Measurements from ENCODE around the gene WDCP.

WDCP gene

DNA sequence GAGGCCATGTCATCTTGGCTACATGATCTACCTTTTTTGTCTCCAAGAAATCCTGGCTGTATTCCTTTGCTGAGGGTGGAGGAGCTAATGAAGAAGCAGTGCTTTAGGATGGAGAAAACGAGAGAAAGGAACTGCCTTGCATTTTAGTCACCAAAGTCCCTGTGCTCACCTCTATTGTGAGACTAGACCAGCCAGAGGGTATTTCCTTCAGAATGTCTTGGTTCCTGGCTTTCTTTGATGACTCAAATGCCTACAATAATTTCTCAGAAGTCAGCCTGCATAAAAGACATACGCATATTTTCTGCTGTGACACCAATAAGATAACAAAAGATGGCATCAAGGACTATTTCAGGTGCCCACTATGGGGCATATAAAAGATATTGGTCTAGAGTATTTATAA, 18.1 kb upstream of the WDCP start:
- Histone ChIP-seq H4K91ac (ENCODE audit: low read length) (no peak overlapping the region), H2BK120ac (ENCODE audit: low read depth, low read length) (no peak overlapping the region)
- 100% methylated on average over 1 of the region's 2 CpGs for WGBS

DNA sequence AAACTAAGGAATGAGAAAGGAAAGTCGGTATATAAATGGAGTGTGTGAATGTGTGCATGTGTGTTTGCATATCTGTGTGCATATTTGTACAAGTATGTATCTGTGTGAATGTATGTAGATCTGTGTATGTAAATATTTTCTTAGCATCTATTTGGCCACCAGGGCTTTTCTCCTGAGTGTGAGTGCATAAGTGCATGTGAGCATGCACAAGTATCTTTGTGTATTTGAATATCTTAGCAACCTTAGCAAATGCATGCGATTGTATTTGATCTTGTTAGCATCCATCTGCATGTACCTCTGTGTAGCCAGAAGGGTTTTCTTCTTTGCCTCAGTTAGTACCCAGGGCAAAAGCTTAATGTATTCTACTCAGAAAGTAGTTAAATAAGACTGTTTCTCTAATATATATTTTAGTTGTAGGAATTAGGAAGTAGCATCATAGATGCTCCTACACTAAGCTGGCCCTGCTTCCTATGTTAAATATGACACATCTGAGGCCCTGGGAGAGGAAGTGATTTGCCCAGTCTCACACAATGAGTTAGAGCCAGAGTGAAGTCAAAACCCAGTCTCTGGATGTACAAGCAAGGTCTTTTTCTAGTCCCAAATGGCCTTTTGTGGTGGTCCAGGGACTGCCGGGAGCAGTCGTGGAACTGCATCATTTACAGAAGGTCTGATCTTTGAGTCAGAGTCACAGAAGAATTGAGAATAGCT, 11.5 kb upstream of the WDCP start:
- no peak overlapping the region for H3K18ac ChIP-seq (ENCODE audit: low read depth in 1 of 2, low read length in 2 of 2)
- H3K79me1 ChIP-seq (replicated peaks; ENCODE audit: low read length, poor library complexity, severe bottlenecking), result no peaks in the 10 kb centered on the region
- no peaks in the 10 kb centered on the region for H3K4me1 ChIP-seq (ENCODE audit: control insufficient read depth, insufficient read depth, low read depth, low read length)
- H2BK5ac ChIP-seq (ENCODE audit: low read depth, low read length, poor library complexity, severe bottlenecking), result no peak overlapping the region
- peaks cover 4 to 22% of the 10 kb centered on the region in 2 experiments for H3K36me3 ChIP-seq (ENCODE audit: control insufficient read depth in 1 of 2, insufficient read depth in 2 of 2, low read depth in 1 of 2, low read length in 2 of 2)
- H3K9ac ChIP-seq (ENCODE audit: low read length), result no peak overlapping the region
- 96% methylated on average over 4 of the region's 4 CpGs for WGBS
- no peak overlapping the region for H2BK15ac ChIP-seq (ENCODE audit: low read depth, poor library complexity, severe bottlenecking)
- no peaks in the 10 kb centered on the region for H3K27me3 ChIP-seq (ENCODE audit: control insufficient read depth in 1 of 2, insufficient read depth in 1 of 2, low read length in 2 of 2)
- no peak overlapping the region for H3K4ac ChIP-seq (ENCODE audit: low read depth in 1 of 2, low read length in 2 of 2)
- H2AFZ ChIP-seq (ENCODE audit: low read depth, low read length), result no peak overlapping the region
- H3K4me3 ChIP-seq (ENCODE audit: insufficient read depth in 1 of 2, low read depth in 1 of 2, low read length in 2 of 2), result no peak overlapping the region
- no peak for DNase-seq
- H2BK120ac ChIP-seq (ENCODE audit: low read depth, low read length), result no peak overlapping the region
- no peak overlapping the region for H3K14ac ChIP-seq (ENCODE audit: low read length in 2 of 2)
- H3K9me3 ChIP-seq (ENCODE audit: control insufficient read depth, low read length), result no peaks in the 10 kb centered on the region
- no peak overlapping the region for H4K91ac ChIP-seq (ENCODE audit: low read length)
- no peak overlapping the region for H3K23ac ChIP-seq (ENCODE audit: low read length in 2 of 2)
- no peak overlapping the region for H3K4me2 ChIP-seq (ENCODE audit: low read length, poor library complexity, severe bottlenecking)
- H3K27ac ChIP-seq (ENCODE audit: low read length, poor library complexity, severe bottlenecking), result no peak overlapping the region
- H2BK12ac ChIP-seq (ENCODE audit: low read length in 2 of 2), result no peak overlapping the region
- no peak overlapping the region for H4K8ac ChIP-seq (ENCODE audit: low read length)
- no peak overlapping the region for H2AK5ac ChIP-seq (ENCODE audit: low read length, severe bottlenecking)

More for the DNA sequence above, 18.1 kb upstream of the WDCP start:
- Histone ChIP-seq H3K79me1 (replicated peaks; ENCODE audit: low read length, poor library complexity, severe bottlenecking) (peaks cover 6% of the 10 kb centered on the region), H3K27ac (ENCODE audit: low read length, poor library complexity, severe bottlenecking) (no peak overlapping the region), H2BK15ac (ENCODE audit: low read depth, poor library complexity, severe bottlenecking) (no peak overlapping the region), H2AK5ac (ENCODE audit: low read length, severe bottlenecking) (no peak overlapping the region), H4K8ac (ENCODE audit: low read length) (no peak overlapping the region), H3K18ac (ENCODE audit: low read depth in 1 of 2, low read length in 2 of 2) (no peak overlapping the region), H3K4me1 (ENCODE audit: control insufficient read depth, insufficient read depth, low read depth, low read length) (no peaks in the 10 kb centered on the region), H3K23ac (ENCODE audit: low read length in 2 of 2) (no peak overlapping the region), H3K9me3 (ENCODE audit: control insufficient read depth, low read length) (no peaks in the 10 kb centered on the region), H3K4ac (ENCODE audit: low read depth in 1 of 2, low read length in 2 of 2) (no peak overlapping the region), H3K4me3 (ENCODE audit: insufficient read depth in 1 of 2, low read depth in 1 of 2, low read length in 2 of 2) (no peak overlapping the region), H3K4me2 (ENCODE audit: low read length, poor library complexity, severe bottlenecking) (no peak overlapping the region), H3K27me3 (ENCODE audit: control insufficient read depth in 1 of 2, insufficient read depth in 1 of 2, low read length in 2 of 2) (no peaks in the 10 kb centered on the region), H2BK12ac (ENCODE audit: low read length in 2 of 2) (no peak overlapping the region), H3K36me3 (ENCODE audit: control insufficient read depth in 1 of 2, insufficient read depth in 2 of 2, low read depth in 1 of 2, low read length in 2 of 2) (peaks cover 25 to 55% of the 10 kb centered on the region in 2 experiments), H3K14ac (ENCODE audit: low read length in 2 of 2) (no peak overlapping the region), H2AFZ (ENCODE audit: low read depth, low read length) (no peak overlapping the region), H2BK5ac (ENCODE audit: low read depth, low read length, poor library complexity, severe bottlenecking) (no peak overlapping the region), H3K9ac (ENCODE audit: low read length) (no peak overlapping the region)
- DNase-seq, result no peak

- H2BK5ac ChIP-seq (ENCODE audit: low read depth, low read length, poor library complexity, severe bottlenecking), result no peak overlapping the region
- no peak for DNase-seq
- no peak overlapping the region for H3K4me2 ChIP-seq (ENCODE audit: low read length, poor library complexity, severe bottlenecking)
- no peak overlapping the region for H3K9ac ChIP-seq (ENCODE audit: low read length)
- no peak overlapping the region for H3K14ac ChIP-seq (ENCODE audit: low read length in 2 of 2)
- no peak overlapping the region for H3K23ac ChIP-seq (ENCODE audit: low read length in 2 of 2)
- no peak overlapping the region for H2BK12ac ChIP-seq (ENCODE audit: low read length in 2 of 2)
- no peak overlapping the region for H3K4ac ChIP-seq (ENCODE audit: low read depth in 1 of 2, low read length in 2 of 2)
- no peak overlapping the region for H3K18ac ChIP-seq (ENCODE audit: low read depth in 1 of 2, low read length in 2 of 2)
- H3K27me3 ChIP-seq (ENCODE audit: control insufficient read depth in 1 of 2, insufficient read depth in 1 of 2, low read length in 2 of 2), result no peaks in the 10 kb centered on the region
- H3K9me3 ChIP-seq (ENCODE audit: control insufficient read depth, low read length), result no peaks in the 10 kb centered on the region
- H2BK15ac ChIP-seq (ENCODE audit: low read depth, poor library complexity, severe bottlenecking), result no peak overlapping the region
- peaks cover 1% of the 10 kb centered on the region for H3K79me1 ChIP-seq (replicated peaks; ENCODE audit: low read length, poor library complexity, severe bottlenecking)
- no peak overlapping the region for H2BK120ac ChIP-seq (ENCODE audit: low read depth, low read length)
- H2AK5ac ChIP-seq (ENCODE audit: low read length, severe bottlenecking), result no peak overlapping the region
- no peak overlapping the region for H3K27ac ChIP-seq (ENCODE audit: low read length, poor library complexity, severe bottlenecking)
- H2AFZ ChIP-seq (ENCODE audit: low read depth, low read length), result no peak overlapping the region
- 94% methylated on average over 6 of the region's 6 CpGs for WGBS
- H4K91ac ChIP-seq (ENCODE audit: low read length), result no peak overlapping the region
- H3K4me3 ChIP-seq (ENCODE audit: insufficient read depth in 1 of 2, low read depth in 1 of 2, low read length in 2 of 2), result no peak overlapping the region
- no peaks in the 10 kb centered on the region for H3K4me1 ChIP-seq (ENCODE audit: control insufficient read depth, insufficient read depth, low read depth, low read length)
- H4K8ac ChIP-seq (ENCODE audit: low read length), result no peak overlapping the region
- peaks cover 0 to 13% of the 10 kb centered on the region in 2 experiments for H3K36me3 ChIP-seq (ENCODE audit: control insufficient read depth in 1 of 2, insufficient read depth in 2 of 2, low read depth in 1 of 2, low read length in 2 of 2)
Observed at GRCh38 chr2:24055750-24056149, 8.6 kb upstream of the WDCP start.

DNA sequence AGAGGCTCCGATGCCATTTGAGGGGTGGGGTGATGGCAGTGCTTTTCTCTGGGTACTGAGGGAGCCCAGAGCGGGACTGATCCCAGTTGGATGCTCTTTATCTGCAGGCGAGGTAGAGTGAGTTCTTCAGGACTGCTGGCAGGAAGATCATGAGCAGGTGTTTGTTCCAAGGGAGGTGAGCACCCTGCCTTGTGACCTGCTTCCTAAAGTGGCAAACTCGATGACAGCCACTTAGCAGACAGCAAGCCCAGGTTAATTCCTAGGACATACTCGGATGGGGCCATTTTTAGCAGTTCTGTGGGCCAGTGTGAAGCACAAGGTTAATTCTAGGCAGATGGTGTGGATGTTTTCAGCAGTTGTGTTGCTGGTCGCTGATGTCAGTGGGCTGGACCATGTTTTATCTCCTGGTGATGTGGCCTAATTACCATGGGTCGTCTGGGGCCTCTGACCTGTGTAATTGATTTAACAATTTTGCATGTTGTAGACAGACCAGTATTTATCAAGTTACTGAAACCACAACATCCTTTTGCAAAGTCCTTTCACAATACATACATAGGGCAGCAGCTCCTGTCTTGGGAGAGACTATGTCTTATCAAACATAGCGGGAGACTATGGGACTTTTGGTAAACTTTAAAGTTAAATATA, 7.3 kb upstream of the WDCP start:
- Histone ChIP-seq H3K23ac (ENCODE audit: low read length in 2 of 2) (no peak overlapping the region), H3K79me1 (replicated peaks; ENCODE audit: low read length, poor library complexity, severe bottlenecking) (peaks cover 1% of the 10 kb centered on the region), H3K4me2 (ENCODE audit: low read length, poor library complexity, severe bottlenecking) (no peak overlapping the region), H2BK120ac (ENCODE audit: low read depth, low read length) (no peak overlapping the region), H3K4me1 (ENCODE audit: control insufficient read depth, insufficient read depth, low read depth, low read length) (no peaks in the 10 kb centered on the region), H3K9me3 (ENCODE audit: control insufficient read depth, low read length) (no peaks in the 10 kb centered on the region), H2BK5ac (ENCODE audit: low read depth, low read length, poor library complexity, severe bottlenecking) (no peak overlapping the region), H2AFZ (ENCODE audit: low read depth, low read length) (no peak overlapping the region), H4K8ac (ENCODE audit: low read length) (no peak overlapping the region), H3K4ac (ENCODE audit: low read depth in 1 of 2, low read length in 2 of 2) (no peak overlapping the region), H3K27me3 (ENCODE audit: control insufficient read depth in 1 of 2, insufficient read depth in 1 of 2, low read length in 2 of 2) (no peaks in the 10 kb centered on the region), H3K9ac (ENCODE audit: low read length) (no peak overlapping the region), H2BK12ac (ENCODE audit: low read length in 2 of 2) (no peak overlapping the region), H4K91ac (ENCODE audit: low read length) (no peak overlapping the region), H2AK5ac (ENCODE audit: low read length, severe bottlenecking) (no peak overlapping the region), H3K4me3 (ENCODE audit: insufficient read depth in 1 of 2, low read depth in 1 of 2, low read length in 2 of 2) (no peak overlapping the region), H3K14ac (ENCODE audit: low read length in 2 of 2) (no peak overlapping the region), H3K36me3 (ENCODE audit: control insufficient read depth in 1 of 2, insufficient read depth in 2 of 2, low read depth in 1 of 2, low read length in 2 of 2) (peaks cover 0 to 13% of the 10 kb centered on the region in 2 experiments), H3K27ac (ENCODE audit: low read length, poor library complexity, severe bottlenecking) (no peak overlapping the region), H2BK15ac (ENCODE audit: low read depth, poor library complexity, severe bottlenecking) (no peak overlapping the region), H3K18ac (ENCODE audit: low read depth in 1 of 2, low read length in 2 of 2) (no peak overlapping the region)
- 91% methylated on average over 5 of the region's 8 CpGs for WGBS
- no peak for DNase-seq
